Lower leg skin (tissue), 3 donors: ENCODE data around the gene NCAPG2.

ENCODE experiments used
- CTCF ChIP-seq, 3 donors: fragments of 450-650 bp; IDR thresholded peaks; one replicate each; pipeline ENCODE4 v1.5.1; 2016; ENCODE audit warnings: antibody characterized with exemption in 3 of 3, mild to moderate bottlenecking in 3 of 3, moderate library complexity in 2 of 3
- POLR2A ChIP-seq, 2 donors: fragments of 450-650 bp; IDR thresholded peaks; one replicate each; pipeline ENCODE4 v1.6.1; 2016 to 2017; ENCODE audit warnings: antibody characterized with exemption in 2 of 2, mild to moderate bottlenecking in 1 of 2, moderate library complexity in 1 of 2

DNA sequence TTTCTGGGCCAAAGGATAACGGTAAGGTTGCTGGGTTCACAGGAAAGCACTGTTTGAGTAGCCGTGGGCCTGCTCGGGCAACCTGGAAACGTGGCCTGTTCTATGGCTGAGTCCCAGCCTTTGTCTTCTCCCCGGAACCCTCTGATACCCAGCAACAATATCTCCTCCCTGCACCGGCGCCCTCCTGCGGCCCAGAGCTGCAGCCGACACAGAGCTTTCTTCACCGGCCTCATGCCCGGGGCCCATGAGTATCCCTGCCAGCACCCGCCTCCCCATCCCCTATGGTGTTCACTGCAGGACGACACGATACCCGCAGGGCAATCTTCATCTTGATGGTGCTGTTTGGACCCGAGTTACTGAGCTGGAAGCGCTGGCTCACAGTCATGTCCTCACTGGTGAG lies 38.6 kb upstream of the NCAPG2 start:
- no peak for TF ChIP-seq CTCF (IDR thresholded peaks at IDR 0.05)
- no peak for TF ChIP-seq POLR2A (IDR thresholded peaks at IDR 0.05)
